Astrocyte (in vitro differentiated cells and primary cell): Measurements from ENCODE around the gene PAK6. TPM values are rescaled to one million over a fixed set of nuclear protein-coding genes. Genes with fewer than 3 reads are reported as not detected.
A peak's percentile ranks its signal among the peaks of the same experiment; 100 is the strongest.

Source experiments
- DNase-seq: peaks from one replicate; pipeline ENCODE4 v3.0.0-alpha.2; 2010; ENCODE audit warnings: low read depth
- FAIRE-seq: peaks from 2 replicates; lab custom pipeline; 2011; peaks lifted over from hg19 to GRCh38; lab: Jason Lieb, UNC
- H2AFZ ChIP-seq: 2 replicates; pipeline ENCODE4 v1.6.0; 2012; ENCODE audit warnings: low read depth, low read length, inconsistent platforms
- H3K27ac ChIP-seq: 2 replicates; pipeline ENCODE4 v1.5.1; 2011; ENCODE audit warnings: low read depth, low read length, inconsistent platforms
- H3K27me3 ChIP-seq: 2 replicates; pipeline ENCODE4 v1.6.0; 2011; ENCODE audit warnings: low read length, inconsistent platforms; ENCODE audit not compliant: insufficient read depth
- H3K36me3 ChIP-seq: 2 replicates; pipeline ENCODE4 v1.5.1; 2011; ENCODE audit warnings: low read length, inconsistent platforms; ENCODE audit not compliant: insufficient read depth
- H3K4me1 ChIP-seq: 2 replicates; pipeline ENCODE4 v1.5.1; 2011; ENCODE audit warnings: low read length, inconsistent platforms; ENCODE audit not compliant: insufficient read depth
- H3K4me2 ChIP-seq: 2 replicates; pipeline ENCODE4 v1.6.0; 2012; ENCODE audit warnings: low read length, inconsistent platforms
- H3K4me3 ChIP-seq: 2 replicates; pipeline ENCODE4 v1.5.1; 2011; ENCODE audit warnings: low read depth, mild to moderate bottlenecking, low read length, inconsistent platforms; ENCODE audit not compliant: insufficient read depth
- H3K79me2 ChIP-seq: 2 replicates; pipeline ENCODE4 v1.6.0; 2012; ENCODE audit warnings: mild to moderate bottlenecking, low read length, inconsistent platforms; ENCODE audit not compliant: insufficient read depth
- H3K9ac ChIP-seq: 2 replicates; pipeline ENCODE4 v1.6.0; 2012; ENCODE audit warnings: mild to moderate bottlenecking, low read length, inconsistent platforms
- H3K9me3 ChIP-seq: 2 replicates; pipeline ENCODE4 v1.5.1; 2012; ENCODE audit warnings: low read depth, mild to moderate bottlenecking, low read length, inconsistent platforms; ENCODE audit not compliant: insufficient read depth
- H4K20me1 ChIP-seq: 2 replicates; pipeline ENCODE4 v1.6.0; 2012; ENCODE audit warnings: low read length, inconsistent platforms; ENCODE audit not compliant: insufficient read depth
- H3K27ac Mint-ChIP-seq: one replicate; pipeline ENCODE4 v1.8.0; 2021; ENCODE audit warnings: mild to moderate bottlenecking, mixed read lengths; ENCODE audit not compliant: unreplicated experiment
- H3K27me3 Mint-ChIP-seq: one replicate; pipeline ENCODE4 v1.8.0; 2021; ENCODE audit warnings: low read depth, mixed read lengths; ENCODE audit not compliant: unreplicated experiment
- H3K36me3 Mint-ChIP-seq: one replicate; pipeline ENCODE4 v1.8.0; 2021; ENCODE audit warnings: low read depth, mixed read lengths; ENCODE audit not compliant: unreplicated experiment
- H3K4me1 Mint-ChIP-seq: one replicate; pipeline ENCODE4 v1.8.0; 2021; ENCODE audit warnings: low read depth, mixed read lengths; ENCODE audit not compliant: unreplicated experiment
- H3K4me3 Mint-ChIP-seq: one replicate; pipeline ENCODE4 v1.8.0; 2021; ENCODE audit warnings: mild to moderate bottlenecking, moderate library complexity, mixed read lengths; ENCODE audit not compliant: unreplicated experiment
- H3K9me3 Mint-ChIP-seq: one replicate; pipeline ENCODE4 v1.8.0; 2021; ENCODE audit warnings: mild to moderate bottlenecking, mixed read lengths; ENCODE audit not compliant: unreplicated experiment
- CTCF ChIP-seq: IDR thresholded peaks from 2 replicates; pipeline ENCODE4 v1.5.1; 2011; ENCODE audit warnings: low read depth, mild to moderate bottlenecking, inconsistent platforms, low read length, moderate library complexity; ENCODE audit not compliant: insufficient read depth
- EZH2 ChIP-seq: IDR thresholded peaks from 2 replicates; pipeline ENCODE4 v1.6.1; 2012; ENCODE audit warnings: mild to moderate bottlenecking, low read length, inconsistent platforms; ENCODE audit not compliant: insufficient read depth
- total RNA-seq: library from RNA; stranded (reverse); gene quantifications from 2 replicates; pipeline ENCODE4 v1.2.1, GENCODE V29; 2021

Gene PAK6
- total RNA-seq, 1 donor from 2014 or later: 1.1 TPM

GRCh38 chr15:40232625-40233070, 6.2 kb upstream of the PAK6 start:
- Histone ChIP-seq H3K27ac (no peak overlapping the region), H2AFZ (peak overlapping the region; percentile 46), H3K9me3 (no peaks in the 10 kb centered on the region), H3K4me2 (no peak overlapping the region), H3K27me3 (no peaks in the 10 kb centered on the region), H3K4me3 (no peak overlapping the region), H3K36me3 (peaks cover 3% of the 10 kb centered on the region), H3K9ac (no peak overlapping the region), H3K79me2 (no peaks in the 10 kb centered on the region), H4K20me1 (no peaks in the 10 kb centered on the region), H3K4me1 (no peaks in the 10 kb centered on the region)
- peaks cover 12% of the 10 kb centered on the region for H3K4me1 Mint-ChIP-seq
- FAIRE-seq (no peak), DNase-seq (no peak)
- no peak overlapping the region for H3K4me3 Mint-ChIP-seq
- no peaks in the 10 kb centered on the region for H3K36me3 Mint-ChIP-seq
- peaks cover 5% of the 10 kb centered on the region for H3K27me3 Mint-ChIP-seq
- no peak for TF ChIP-seq CTCF
- no peak for TF ChIP-seq EZH2
- no peak overlapping the region for H3K27ac Mint-ChIP-seq
- no peaks in the 10 kb centered on the region for H3K9me3 Mint-ChIP-seq

GRCh38 chr15:40233727-40234577, 4.9 kb upstream of the PAK6 start:
- H2AFZ ChIP-seq: no peak overlapping the region
- H3K9me3 Mint-ChIP-seq: peaks cover 2% of the 10 kb centered on the region
- H3K4me1 ChIP-seq: peaks cover 5% of the 10 kb centered on the region
- H3K9ac ChIP-seq: no peak overlapping the region
- FAIRE-seq (no peak), DNase-seq (no peak)
- H3K4me2 ChIP-seq: no peak overlapping the region
- peaks cover 3% of the 10 kb centered on the region for H3K27me3 ChIP-seq
- no peaks in the 10 kb centered on the region for H4K20me1 ChIP-seq
- H3K36me3 ChIP-seq: peaks cover 3% of the 10 kb centered on the region
- H3K4me3 Mint-ChIP-seq: no peak overlapping the region
- TF ChIP-seq CTCF (no peak), EZH2 (no peak)
- no peaks in the 10 kb centered on the region for H3K9me3 ChIP-seq
- H3K36me3 Mint-ChIP-seq: no peaks in the 10 kb centered on the region
- H3K27me3 Mint-ChIP-seq: peaks cover 12% of the 10 kb centered on the region
- H3K4me3 ChIP-seq: no peak overlapping the region
- H3K4me1 Mint-ChIP-seq: peaks cover 17% of the 10 kb centered on the region
- no peaks in the 10 kb centered on the region for H3K79me2 ChIP-seq
- H3K27ac Mint-ChIP-seq: no peak overlapping the region
- H3K27ac ChIP-seq: no peak overlapping the region

- H3K27ac ChIP-seq: no peak overlapping the region
- no peak for TF ChIP-seq CTCF
- TF ChIP-seq EZH2: no peak
Measured at GRCh38 chr15:40234783-40235182, 4.1 kb upstream of the PAK6 start.

More at GRCh38 chr15:40234783-40235182, 4.1 kb upstream of the PAK6 start:
- peaks cover 21% of the 10 kb centered on the region for H3K4me1 Mint-ChIP-seq
- DNase-seq (no peak), FAIRE-seq (no peak)
- peaks cover 17% of the 10 kb centered on the region for H3K27me3 Mint-ChIP-seq
- H3K4me3 Mint-ChIP-seq: no peak overlapping the region
- no peak overlapping the region for H2AFZ ChIP-seq
- peaks cover 3% of the 10 kb centered on the region for H3K27me3 ChIP-seq
- peaks cover 5% of the 10 kb centered on the region for H4K20me1 ChIP-seq
- H3K36me3 ChIP-seq: no peaks in the 10 kb centered on the region
- no peak overlapping the region for H3K4me3 ChIP-seq
- no peaks in the 10 kb centered on the region for H3K79me2 ChIP-seq
- no peaks in the 10 kb centered on the region for H3K36me3 Mint-ChIP-seq
- no peak overlapping the region for H3K9ac ChIP-seq
- peaks cover 11% of the 10 kb centered on the region for H3K4me1 ChIP-seq
- peak overlapping the region; percentile 53 for H3K27ac Mint-ChIP-seq
- H3K9me3 Mint-ChIP-seq: peaks cover 2% of the 10 kb centered on the region
- H3K4me2 ChIP-seq: no peak overlapping the region
- no peaks in the 10 kb centered on the region for H3K9me3 ChIP-seq
